Right renal pelvis (tissue), 4 donors: ENCODE results near the gene KLHL6. TPM values are rescaled to one million over a fixed set of nuclear protein-coding genes. Genes with fewer than 3 reads are reported as not detected.
A peak's percentile ranks its signal among the peaks of the same experiment; 100 is the strongest.
"Not testable (repeated sequence)": the region's sequence is repeated elsewhere in the genome, so short reads cannot be mapped to it uniquely, and the experiment has no call there.

Experiments used
- DNase-seq, 4 donors: peaks; one replicate each; pipeline ENCODE4 v3.0.0-alpha.2; 2013; ENCODE audit warnings: low read depth in 4 of 4, low spot score in 3 of 4, missing footprints in 1 of 4
- polyA plus RNA-seq, 4 donors: library from polyadenylated mRNA; unstranded; fragments of 120-200 nt; gene quantifications; one replicate each; pipeline ENCODE4 v1.2.1, GENCODE V29; 2013; ENCODE audit not compliant: insufficient read length in 4 of 4

KLHL6 gene
- polyA plus RNA-seq, 4 donors: 1.0 to 1.3 (median 1.1) TPM

GRCh38 chr3:183460081-183461055 lies 95.1 kb downstream of the KLHL6 start:
- DNase-seq: no peak

GRCh38 chr3:183455089-183455488 lies 100.4 kb downstream of the KLHL6 start:
- no peak for DNase-seq

- DNase-seq: no peak
These were observed 101.4 kb downstream of the KLHL6 start for GRCh38 chr3:183454064-183454463.

GRCh38 chr3:183449791-183450190 lies 105.7 kb downstream of the KLHL6 start:
- DNase-seq: no peak

- DNase-seq: no peak
These were observed 106.1 kb downstream of the KLHL6 start for GRCh38 chr3:183449391-183449790.

GRCh38 chr3:183448369-183449128 lies 107.0 kb downstream of the KLHL6 start:
- DNase-seq: no peak

- DNase-seq: peak; percentile 86 to 94 (median 90)
These were observed 108.1 kb downstream of the KLHL6 start for GRCh38 chr3:183447206-183448001.

- DNase-seq: no peak
These were observed 108.7 kb downstream of the KLHL6 start for GRCh38 chr3:183446838-183447205.

GRCh38 chr3:183444748-183445147 lies 110.8 kb downstream of the KLHL6 start:
- no peak for DNase-seq

- DNase-seq: no peak
These were observed 111.8 kb downstream of the KLHL6 start for GRCh38 chr3:183443395-183444385.

GRCh38 chr3:183442994-183443393 lies 112.5 kb downstream of the KLHL6 start:
- no peak for DNase-seq

- not testable (repeated sequence) for DNase-seq
These were observed 115.0 kb downstream of the KLHL6 start for GRCh38 chr3:183440521-183440920.

- no peak for DNase-seq
These were observed 116.0 kb downstream of the KLHL6 start for GRCh38 chr3:183439515-183439914.

- DNase-seq: no peak
These were observed 116.8 kb downstream of the KLHL6 start for GRCh38 chr3:183438735-183439134.

GRCh38 chr3:183437666-183438564 lies 117.6 kb downstream of the KLHL6 start:
- no peak for DNase-seq
